ENCODE measurements around the gene ZNF30. TPM values are rescaled to one million over a fixed set of nuclear protein-coding genes. Genes with fewer than 3 reads are reported as not detected.
"Not testable (repeated sequence)": the region's sequence is repeated elsewhere in the genome, so short reads cannot be mapped to it uniquely, and the experiment has no call there.

ZNF30 gene
- total RNA-seq, result 1 to 10 TPM; 5.7 to 6.2 TPM

DNA sequence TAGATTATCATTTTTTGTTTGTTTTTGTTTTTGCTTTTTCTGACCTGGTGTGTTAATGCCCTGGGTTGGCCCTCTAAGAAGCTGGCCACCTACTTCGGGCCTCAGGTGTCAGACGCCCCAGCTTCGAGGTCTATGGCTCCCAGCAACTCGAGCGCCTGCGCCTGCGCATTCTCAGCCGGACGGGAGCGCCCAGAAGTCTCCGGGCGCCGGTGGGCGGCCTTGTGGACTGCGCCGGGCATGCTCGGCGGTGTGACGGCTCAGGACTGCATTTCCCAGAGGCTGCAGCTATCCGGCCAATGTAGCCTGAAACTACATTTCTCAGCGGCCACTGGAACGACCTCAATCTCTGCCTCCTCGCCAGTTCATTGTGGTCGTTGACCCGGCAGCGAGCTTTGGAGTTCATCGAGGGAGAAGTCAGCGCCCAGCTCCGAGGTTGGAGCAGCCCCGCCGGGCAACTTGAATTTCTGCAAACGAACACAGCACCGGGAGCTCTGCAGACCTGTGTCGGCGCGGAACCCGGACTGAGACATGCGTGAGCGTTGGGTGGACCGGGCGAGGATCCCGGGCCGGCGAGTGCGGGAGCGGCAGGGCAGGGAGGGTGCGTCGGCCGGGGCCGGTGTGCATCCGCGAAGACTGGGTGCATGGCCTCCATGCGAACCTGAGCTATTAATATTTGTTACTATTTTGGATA is at the start of gene ZNF30:
TSS of gene ZNF30 (plus strand) at position 219 of the 691 bp plus-strand sequence. CDS start 3,045 bp downstream, outside the sequence.
- ChIA-PET CTCF (interaction anchor here (0.7 to 1.5 kb wide), 7 partner anchors 23 to 118 kb away, joined by 3 to 6 read pairs (median 3); no protein-coding TSS in a partner anchor), POLR2A (interaction anchor here (0.5 to 1.0 kb wide), 2 partner anchors 77 to 453 kb away, joined by 3 read pairs; no protein-coding TSS in a partner anchor)
- Mint-ChIP-seq H3K4me3 (peak within 1 kb of the TSS; percentile 93), H3K27ac (peak within 1 kb of the TSS; percentile 77), H3K4me1 (peaks cover 12% of the 10 kb centered on the region), H3K36me3 (ENCODE audit: low read depth) (peaks cover 22% of the 10 kb centered on the region), H3K27me3 (no peaks in the 10 kb centered on the region), H3K9me3 (ENCODE audit: low read depth) (no peaks in the 10 kb centered on the region)
- DNase-seq, result peak; percentile 92
- ATAC-seq, result peak; percentile 100
- intact Hi-C loops (cut with DNase I, micrococcal nuclease), result loop anchor here in 1 of 2 experiments (1.0 to 2.0 kb wide), 4 partner anchors 36 to 250 kb away; partner anchors contain the start of genes SCGB2B2, ZNF181, ZNF302 and ZNF599

DNA sequence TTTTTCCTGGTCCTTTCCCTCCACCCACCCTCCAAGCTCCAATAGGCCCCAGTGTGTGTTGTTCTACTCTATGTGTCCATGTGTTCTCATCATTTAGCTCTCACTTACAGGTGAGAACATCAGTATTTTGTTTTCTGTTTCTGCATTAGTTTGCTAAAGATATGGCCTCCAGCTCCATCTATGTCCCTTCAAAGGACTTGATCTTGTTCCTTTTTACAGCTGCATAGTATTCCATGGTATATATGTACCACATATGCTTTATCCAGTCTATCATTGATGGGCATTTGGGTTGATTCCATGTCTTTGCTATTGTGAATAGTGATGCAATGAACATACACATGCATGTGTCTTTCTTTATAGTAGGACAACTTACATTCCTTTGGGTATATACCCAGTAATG is 47.1 kb upstream of the ZNF30 start:
- Mint-ChIP-seq H3K36me3 (ENCODE audit: low read depth) (peaks cover under 1% of the 10 kb centered on the region), H3K4me1 (no peaks in the 10 kb centered on the region), H3K27ac (no peak overlapping the region), H3K27me3 (peaks cover 6% of the 10 kb centered on the region), H3K9me3 (ENCODE audit: low read depth) (peaks cover 7% of the 10 kb centered on the region), H3K4me3 (no peak overlapping the region)
- intact Hi-C loops (cut with DNase I, micrococcal nuclease), result no loop called here
- no peak for DNase-seq
- ATAC-seq, result no peak
- POLR2A ChIA-PET, result no interaction called here
- CTCF ChIA-PET, result interaction anchor here (0.6 kb wide), 1 partner anchor 93 kb away, joined by 3 read pairs; no protein-coding TSS in a partner anchor

- peaks cover 11% of the 10 kb centered on the region for H3K9me3 Mint-ChIP-seq (ENCODE audit: low read depth)
- no peak overlapping the region for H3K27ac Mint-ChIP-seq
- DNase-seq (no peak), ATAC-seq (no peak)
- H3K27me3 Mint-ChIP-seq, result peaks cover 6% of the 10 kb centered on the region
- intact Hi-C loops (cut with DNase I, micrococcal nuclease), result no loop called here
- ChIA-PET POLR2A (no interaction called here), CTCF (interaction anchor here (0.6 kb wide), 1 partner anchor 94 kb away, joined by 3 read pairs; no protein-coding TSS in a partner anchor)
- H3K36me3 Mint-ChIP-seq (ENCODE audit: low read depth), result peaks cover 3% of the 10 kb centered on the region
- H3K4me3 Mint-ChIP-seq, result no peak overlapping the region
- no peaks in the 10 kb centered on the region for H3K4me1 Mint-ChIP-seq
These were observed 46.7 kb upstream of the ZNF30 start for GRCh38 chr19:34880034-34880433.

DNA sequence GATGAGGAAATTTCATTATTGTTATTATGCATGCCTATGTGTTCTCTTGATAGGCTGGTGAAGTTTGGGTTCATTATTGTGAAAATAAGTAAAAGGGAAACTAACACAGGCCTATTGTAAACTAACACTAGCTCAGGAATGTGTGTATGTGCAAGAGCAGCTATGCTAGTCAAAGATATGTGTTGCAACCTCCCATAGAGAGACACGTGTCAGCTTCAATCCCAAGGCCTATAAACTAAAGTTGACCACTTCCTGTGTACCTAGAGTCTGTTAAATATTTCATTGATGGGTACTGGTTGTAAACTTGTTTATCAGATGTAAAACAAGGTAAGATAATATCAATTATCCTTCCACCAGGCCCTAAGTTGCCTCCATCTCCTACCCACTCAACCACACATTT is 44.7 kb upstream of the ZNF30 start:
- intact Hi-C loops (cut with DNase I, micrococcal nuclease), result no loop called here
- POLR2A ChIA-PET, result no interaction called here
- ATAC-seq, result no peak
- peaks cover 5% of the 10 kb centered on the region for H3K36me3 Mint-ChIP-seq (ENCODE audit: low read depth)
- no peak overlapping the region for H3K27ac Mint-ChIP-seq
- no peak overlapping the region for H3K4me3 Mint-ChIP-seq
- peaks cover 22% of the 10 kb centered on the region for H3K9me3 Mint-ChIP-seq (ENCODE audit: low read depth)
- CTCF ChIA-PET, result interaction anchor here (0.7 to 1.5 kb wide), 2 partner anchors 11 to 49 kb away, joined by 3 to 4 read pairs; no protein-coding TSS in a partner anchor
- peaks cover 6% of the 10 kb centered on the region for H3K27me3 Mint-ChIP-seq
- H3K4me1 Mint-ChIP-seq, result no peaks in the 10 kb centered on the region
- DNase-seq, result no peak

DNA sequence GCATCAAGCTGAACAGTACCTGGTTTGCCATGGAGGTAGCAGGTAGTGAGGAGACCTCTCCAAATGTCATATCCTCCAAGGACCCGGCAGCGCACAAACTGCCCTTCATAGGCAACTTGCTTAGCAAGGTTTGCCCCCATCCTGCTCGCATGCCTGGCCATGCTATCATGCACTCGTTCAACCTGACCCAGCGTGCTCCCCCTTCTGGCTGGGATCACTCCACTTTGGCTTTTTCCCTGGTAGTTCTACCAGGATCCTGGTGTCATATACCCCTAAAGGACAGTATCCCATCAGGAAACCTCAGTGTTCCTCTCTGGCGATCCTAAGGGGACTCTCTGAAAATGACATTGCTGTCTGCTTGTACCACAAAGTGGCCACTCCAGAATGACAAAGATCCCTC is 38.6 kb upstream of the ZNF30 start:
- Mint-ChIP-seq H3K36me3 (ENCODE audit: low read depth) (peaks cover 5% of the 10 kb centered on the region), H3K27ac (no peak overlapping the region), H3K4me1 (no peaks in the 10 kb centered on the region), H3K27me3 (peaks cover 7% of the 10 kb centered on the region), H3K9me3 (ENCODE audit: low read depth) (peaks cover 27% of the 10 kb centered on the region), H3K4me3 (no peak overlapping the region)
- ChIA-PET CTCF (no interaction called here), POLR2A (no interaction called here)
- intact Hi-C loops (cut with DNase I, micrococcal nuclease), result no loop called here
- no peak for ATAC-seq
- DNase-seq, result no peak

- Mint-ChIP-seq H3K36me3 (ENCODE audit: low read depth) (no peaks in the 10 kb centered on the region), H3K27ac (no peak overlapping the region), H3K27me3 (peaks cover 18% of the 10 kb centered on the region), H3K4me3 (no peak overlapping the region), H3K9me3 (ENCODE audit: low read depth) (peaks cover 13% of the 10 kb centered on the region), H3K4me1 (peaks cover 4% of the 10 kb centered on the region)
- DNase-seq, result no peak
- ChIA-PET CTCF (no interaction called here), POLR2A (no interaction called here)
- ATAC-seq, result no peak
- intact Hi-C loops (cut with DNase I, micrococcal nuclease), result no loop called here
These were observed 26.5 kb upstream of the ZNF30 start for GRCh38 chr19:34900245-34900644.

DNA sequence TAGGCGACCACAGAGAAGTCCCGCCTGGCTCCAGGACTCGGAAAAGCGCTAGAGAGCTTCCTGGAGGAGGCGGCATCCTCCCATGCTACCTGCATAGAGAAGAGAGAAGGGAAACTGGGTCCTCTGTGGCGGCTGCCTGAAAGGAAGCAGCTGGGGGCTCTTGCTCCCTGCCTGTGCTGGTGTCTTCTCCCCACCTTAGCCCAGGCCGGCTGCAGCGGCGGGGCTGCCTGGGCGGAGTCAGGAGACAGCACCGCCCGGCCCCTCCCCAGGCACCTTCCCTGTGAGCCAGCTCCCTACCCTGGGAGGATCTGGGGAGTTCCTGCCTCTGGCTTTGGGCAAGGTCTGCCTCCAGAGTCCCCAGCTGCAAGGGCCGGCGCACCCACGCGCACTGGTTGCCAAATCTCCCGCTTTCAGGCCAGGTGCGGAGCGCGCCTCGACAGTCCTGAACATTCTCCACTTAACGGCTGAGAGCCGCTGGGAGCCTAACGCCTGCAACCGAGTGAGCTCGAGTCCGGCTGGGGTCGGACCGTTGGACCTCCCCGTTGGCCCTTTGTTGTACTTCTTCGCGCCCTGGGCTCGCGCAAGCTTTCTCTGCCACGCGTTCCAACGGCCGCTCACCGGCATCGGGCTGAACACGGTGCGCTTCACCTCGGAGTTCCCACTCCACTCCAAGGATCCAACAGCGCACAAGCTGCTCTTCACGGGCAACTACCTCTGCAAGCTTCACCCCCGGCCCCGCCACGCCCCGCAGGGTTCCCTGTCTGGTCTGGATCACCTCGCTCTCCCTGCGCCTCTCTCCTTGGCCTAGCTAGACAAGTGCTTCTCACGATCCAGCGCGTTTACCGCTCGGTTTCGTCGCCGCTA is 21.8 kb upstream of the ZNF30 start:
- H3K27me3 Mint-ChIP-seq, result peaks cover 43% of the 10 kb centered on the region
- H3K36me3 Mint-ChIP-seq (ENCODE audit: low read depth), result no peaks in the 10 kb centered on the region
- peaks cover 10% of the 10 kb centered on the region for H3K4me1 Mint-ChIP-seq
- DNase-seq, result peak; percentile 15
- H3K9me3 Mint-ChIP-seq (ENCODE audit: low read depth), result peaks cover 3% of the 10 kb centered on the region
- ATAC-seq, result no peak
- ChIA-PET POLR2A (interaction anchor here (0.7 kb wide), 1 partner anchor 25 kb away, joined by 3 read pairs; no protein-coding TSS in a partner anchor), CTCF (interaction anchor here (0.6 to 1.6 kb wide), 3 partner anchors 11 to 38 kb away, joined by 3 to 4 read pairs (median 3); no protein-coding TSS in a partner anchor)
- H3K4me3 Mint-ChIP-seq, result peak overlapping the region; percentile 56
- intact Hi-C loops (cut with DNase I, micrococcal nuclease), result no loop called here
- H3K27ac Mint-ChIP-seq, result no peak overlapping the region

DNA sequence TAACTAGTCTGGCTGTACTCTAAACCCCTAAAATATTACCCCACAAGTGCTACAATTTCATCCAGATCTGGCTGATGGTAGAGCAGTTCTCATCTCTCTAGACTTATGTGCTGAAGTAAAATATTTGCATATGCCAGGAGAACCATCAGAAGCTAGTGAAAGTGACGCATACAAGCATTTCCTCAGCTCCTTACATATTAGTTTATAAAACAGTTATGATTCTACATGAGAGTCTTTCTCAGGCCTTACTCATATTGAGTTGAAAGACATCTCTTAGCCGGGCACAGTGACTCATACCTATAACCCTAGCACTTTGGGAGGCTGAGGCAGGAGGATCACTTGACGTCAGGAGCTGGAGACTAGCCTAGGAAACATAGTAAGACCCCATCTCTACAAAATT is 15.9 kb upstream of the ZNF30 start:
- Mint-ChIP-seq H3K27ac (no peak overlapping the region), H3K36me3 (ENCODE audit: low read depth) (no peaks in the 10 kb centered on the region), H3K27me3 (peaks cover 21% of the 10 kb centered on the region), H3K4me1 (peaks cover under 1% of the 10 kb centered on the region), H3K4me3 (no peak overlapping the region), H3K9me3 (ENCODE audit: low read depth) (no peaks in the 10 kb centered on the region)
- ChIA-PET POLR2A (interaction anchor here (1.1 kb wide), 1 partner anchor 21 kb away, joined by 6 read pairs; no protein-coding TSS in a partner anchor), CTCF (no interaction called here)
- no peak for DNase-seq
- intact Hi-C loops (cut with DNase I, micrococcal nuclease), result no loop called here
- peak; percentile 36 for ATAC-seq

DNA sequence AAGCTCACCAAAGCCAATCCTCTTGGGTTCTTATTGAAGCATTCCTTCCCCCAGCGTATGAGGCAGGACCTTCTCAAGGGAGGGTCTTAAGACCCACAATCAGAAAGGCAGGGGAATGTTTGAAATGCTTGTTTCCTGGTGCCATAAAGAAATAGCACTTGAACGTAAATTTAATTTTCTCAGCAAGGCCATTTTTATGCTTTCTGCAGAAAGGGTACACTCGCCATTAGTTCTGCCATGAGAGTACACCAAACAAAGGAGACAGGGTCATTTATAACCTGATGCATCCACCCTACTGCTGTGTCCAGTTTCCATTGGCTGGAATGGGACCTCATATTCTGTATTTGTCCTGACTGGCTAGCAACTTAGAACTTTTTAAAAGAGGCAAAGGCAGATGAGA is 9.6 kb upstream of the ZNF30 start:
- intact Hi-C loops (cut with DNase I, micrococcal nuclease); H3K27ac Mint-ChIP-seq; ATAC-seq; H3K36me3 Mint-ChIP-seq (ENCODE audit: low read depth); H3K27me3 Mint-ChIP-seq; DNase-seq; H3K4me1 Mint-ChIP-seq; CTCF ChIA-PET; H3K4me3 Mint-ChIP-seq: not testable (repeated sequence)
- peaks cover 21% of the 10 kb centered on the region for H3K9me3 Mint-ChIP-seq (ENCODE audit: low read depth)
- POLR2A ChIA-PET, result interaction anchor here (1.1 kb wide), 1 partner anchor 1126 kb away, joined by 3 read pairs; no protein-coding TSS in a partner anchor

DNA sequence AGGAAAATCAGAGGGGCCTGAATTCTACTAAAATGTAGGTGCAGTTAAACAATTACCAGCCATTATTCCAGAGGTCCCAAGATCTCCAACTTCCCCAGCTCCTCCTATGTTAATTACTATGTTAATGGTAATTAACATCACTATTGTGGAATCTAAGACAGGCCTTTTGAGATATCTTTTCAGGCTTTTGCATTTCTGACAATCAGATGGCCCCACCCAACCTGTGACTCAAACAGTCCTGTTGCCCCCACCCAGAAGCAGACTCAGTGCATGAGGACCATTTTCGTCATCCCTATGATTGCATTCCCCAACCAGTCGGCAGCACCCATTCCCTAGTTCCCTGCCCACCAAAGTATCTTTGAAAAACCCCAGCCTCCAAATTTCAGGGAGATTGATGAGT is 8.5 kb upstream of the ZNF30 start:
- DNase-seq, result no peak
- Mint-ChIP-seq H3K9me3 (ENCODE audit: low read depth) (peaks cover 21% of the 10 kb centered on the region), H3K36me3 (ENCODE audit: low read depth) (peaks cover 5% of the 10 kb centered on the region), H3K4me3 (no peak overlapping the region), H3K4me1 (no peaks in the 10 kb centered on the region), H3K27me3 (no peaks in the 10 kb centered on the region), H3K27ac (no peak overlapping the region)
- ATAC-seq, result no peak
- intact Hi-C loops (cut with DNase I, micrococcal nuclease), result no loop called here
- ChIA-PET CTCF (interaction anchor here (0.6 kb wide), 1 partner anchor 416 kb away, joined by 3 read pairs; no protein-coding TSS in a partner anchor), POLR2A (no interaction called here)

GRCh38 chr19:34920090-34920786 is 6.5 kb upstream of the ZNF30 start:
- CTCF ChIA-PET, result interaction anchor here (1.0 kb wide), 1 partner anchor 1047 kb away, joined by 3 read pairs; no protein-coding TSS in a partner anchor
- intact Hi-C loops (cut with DNase I, micrococcal nuclease), result not testable (repeated sequence)

More at GRCh38 chr19:34920090-34920786, 6.5 kb upstream of the ZNF30 start:
- POLR2A ChIA-PET; H3K27ac Mint-ChIP-seq; H3K4me3 Mint-ChIP-seq; ATAC-seq; H3K36me3 Mint-ChIP-seq (ENCODE audit: low read depth); H3K4me1 Mint-ChIP-seq; DNase-seq; H3K27me3 Mint-ChIP-seq: not testable (repeated sequence)
- H3K9me3 Mint-ChIP-seq (ENCODE audit: low read depth), result peaks cover 21% of the 10 kb centered on the region

Data from activated CD4-positive, alpha-beta T cell treated with anti-CD3 and anti-CD28 coated beads for 36 hours (primary cell).